Mammary epithelial cell (primary cell): Measurements from ENCODE around the gene PBRM1.

ENCODE experiments used
- EZH2 ChIP-seq: IDR thresholded peaks from 2 replicates; pipeline ENCODE4 v1.6.1; 2012; ENCODE audit warnings: low read length, inconsistent platforms, borderline replicate concordance
- TF ChIP-seq, protein P1 (sequence below), 2 donors: IDR thresholded peaks in 1 of 2; conservative IDR thresholded peaks in 1 of 2; 2 replicates each; pipeline ENCODE4 v1.5.1; 2011 to 2012; ENCODE audit warnings: inconsistent platforms in 2 of 2, low read length in 2 of 2, mild to moderate bottlenecking in 2 of 2, control low read depth in 1 of 2, low read depth in 1 of 2; ENCODE audit not compliant: insufficient read depth in 1 of 2; ENCODE audit errors: extremely low read depth in 1 of 2

DNA sequence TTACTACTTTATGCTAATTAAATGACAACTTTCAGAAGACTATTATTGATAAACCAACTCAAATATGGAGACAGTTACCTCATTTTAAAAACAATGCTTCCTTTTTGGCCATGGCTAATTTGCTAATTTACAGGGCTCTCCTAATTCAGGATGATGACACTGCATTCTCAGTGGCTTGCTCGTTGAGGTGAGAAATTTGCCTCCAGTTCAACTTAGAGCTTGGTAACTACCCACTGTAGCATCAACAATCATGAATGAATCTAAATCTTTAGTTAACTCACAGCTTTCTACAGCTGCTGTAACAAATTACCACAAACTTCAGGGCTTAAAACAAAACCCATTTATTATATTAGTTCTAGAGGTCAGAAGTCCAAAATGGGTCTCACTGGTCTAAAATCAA, 14.0 kb downstream of the PBRM1 start:
- TF ChIP-seq EZH2, result no peak
- TF ChIP-seq, protein P1, sequence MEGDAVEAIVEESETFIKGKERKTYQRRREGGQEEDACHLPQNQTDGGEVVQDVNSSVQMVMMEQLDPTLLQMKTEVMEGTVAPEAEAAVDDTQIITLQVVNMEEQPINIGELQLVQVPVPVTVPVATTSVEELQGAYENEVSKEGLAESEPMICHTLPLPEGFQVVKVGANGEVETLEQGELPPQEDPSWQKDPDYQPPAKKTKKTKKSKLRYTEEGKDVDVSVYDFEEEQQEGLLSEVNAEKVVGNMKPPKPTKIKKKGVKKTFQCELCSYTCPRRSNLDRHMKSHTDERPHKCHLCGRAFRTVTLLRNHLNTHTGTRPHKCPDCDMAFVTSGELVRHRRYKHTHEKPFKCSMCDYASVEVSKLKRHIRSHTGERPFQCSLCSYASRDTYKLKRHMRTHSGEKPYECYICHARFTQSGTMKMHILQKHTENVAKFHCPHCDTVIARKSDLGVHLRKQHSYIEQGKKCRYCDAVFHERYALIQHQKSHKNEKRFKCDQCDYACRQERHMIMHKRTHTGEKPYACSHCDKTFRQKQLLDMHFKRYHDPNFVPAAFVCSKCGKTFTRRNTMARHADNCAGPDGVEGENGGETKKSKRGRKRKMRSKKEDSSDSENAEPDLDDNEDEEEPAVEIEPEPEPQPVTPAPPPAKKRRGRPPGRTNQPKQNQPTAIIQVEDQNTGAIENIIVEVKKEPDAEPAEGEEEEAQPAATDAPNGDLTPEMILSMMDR (conservative IDR thresholded peaks at IDR 0.05 in 1 of 2, IDR thresholded peaks at IDR 0.05 in 1 of 2; ENCODE audit: extremely low read depth in 1 of 2, insufficient read depth in 1 of 2, low read depth in 1 of 2, low read length in 2 of 2), result no peak
